Activated T-helper 9 cell treated with anti-CD3 and anti-CD28 coated beads, Interleukin-2, amount 50 U/mL, for 16 hours (primary cell): ENCODE results near the gene IL1RAPL2.
"Not testable (repeated sequence)": the region's sequence is repeated elsewhere in the genome, so short reads cannot be mapped to it uniquely, and the experiment has no call there.

Experiments
- DNase-seq: peaks from one replicate; pipeline ENCODE4 v3.0.0-alpha.2; 2020; ENCODE audit warnings: low read depth

Gene IL1RAPL2

DNA sequence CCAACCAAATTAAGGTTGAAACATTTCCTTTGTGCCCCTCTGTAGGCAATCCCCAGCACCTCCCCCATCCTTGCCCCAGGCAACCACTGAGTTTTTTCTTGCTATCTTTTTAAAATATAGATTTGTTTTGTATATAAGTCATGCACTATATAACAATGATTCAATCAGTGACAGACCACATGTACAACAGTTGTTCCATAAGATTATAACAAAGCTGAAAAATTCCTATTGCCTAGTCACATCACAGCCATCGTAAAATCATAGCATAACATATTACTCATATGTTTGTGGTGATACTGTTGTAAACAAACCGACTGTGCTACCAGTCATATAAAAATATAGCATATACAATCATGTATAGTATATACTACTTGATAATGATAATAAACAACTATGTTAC, 1044.4 kb downstream of the IL1RAPL2 start:
- no peak for DNase-seq

DNA sequence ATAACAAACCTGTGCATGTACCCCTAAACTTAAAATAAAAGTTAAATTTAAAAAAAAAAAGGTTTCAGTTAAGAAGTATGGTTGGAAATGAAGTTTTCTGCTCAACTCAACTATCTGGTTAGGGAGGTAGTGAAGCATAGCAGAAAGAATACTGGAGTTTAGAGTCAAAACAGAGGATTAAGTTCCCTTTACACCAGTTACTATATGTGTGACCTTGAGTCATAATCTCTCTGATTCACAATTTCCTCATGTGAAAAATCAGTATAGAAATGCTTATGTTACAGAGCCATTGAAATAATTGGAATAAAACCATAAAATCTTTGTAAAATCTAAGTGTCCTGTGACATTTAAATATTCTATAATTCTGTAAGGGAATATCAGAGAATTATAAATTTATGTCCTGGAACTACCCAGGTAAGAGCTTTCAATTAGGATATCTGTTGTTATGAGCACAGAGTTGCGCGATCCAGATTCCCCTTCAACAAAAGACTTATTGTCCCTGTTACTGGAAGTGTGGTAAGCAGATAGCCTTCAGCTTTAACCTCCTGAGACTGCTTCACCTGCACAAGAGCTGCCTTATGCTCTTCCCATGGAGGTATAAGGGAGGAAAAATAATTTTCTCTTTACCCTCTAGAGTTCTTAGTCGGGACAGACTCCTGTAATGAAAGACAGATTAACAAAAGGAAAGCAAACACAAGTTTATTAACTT, 1052.5 kb downstream of the IL1RAPL2 start:
- no peak for DNase-seq

DNA sequence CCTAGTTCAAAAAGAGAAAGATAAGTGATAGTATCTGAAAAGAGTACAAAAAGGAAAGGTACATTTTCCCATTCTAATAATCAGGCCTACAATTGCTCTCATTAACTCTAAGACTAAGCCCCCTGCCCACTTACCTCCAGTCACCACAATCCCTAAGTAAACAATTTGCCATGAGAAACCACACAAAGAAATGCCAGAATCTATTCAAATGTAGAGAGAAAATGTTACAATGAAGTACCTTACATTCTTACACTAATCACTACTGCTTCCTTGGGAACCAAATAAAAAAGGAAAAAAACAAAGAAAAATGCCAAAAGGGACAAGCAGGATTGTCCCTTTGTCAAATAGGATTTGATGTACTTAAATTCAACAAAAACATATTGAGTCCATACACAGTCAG, 1068.2 kb downstream of the IL1RAPL2 start:
- no peak for DNase-seq

DNA sequence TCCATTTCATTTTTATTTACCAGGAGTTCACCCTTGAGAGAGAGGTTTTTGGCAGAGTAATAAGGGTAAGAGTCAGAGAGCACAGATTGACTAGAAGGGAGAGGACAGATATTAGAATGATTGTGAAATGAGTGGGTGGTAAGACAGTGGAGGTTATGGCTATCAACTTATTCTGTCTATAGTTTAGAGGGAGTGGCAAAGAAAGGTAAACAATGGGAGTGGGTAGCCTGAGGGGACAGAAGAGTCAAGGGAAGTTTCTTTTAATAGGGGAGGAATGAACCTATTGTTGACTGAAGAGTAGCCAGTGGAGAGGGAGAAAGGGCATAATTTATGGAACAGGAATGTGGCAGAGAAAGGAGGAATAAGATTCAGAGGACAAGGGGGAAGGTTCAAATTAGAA, 1069.8 kb downstream of the IL1RAPL2 start:
- DNase-seq = no peak

DNA sequence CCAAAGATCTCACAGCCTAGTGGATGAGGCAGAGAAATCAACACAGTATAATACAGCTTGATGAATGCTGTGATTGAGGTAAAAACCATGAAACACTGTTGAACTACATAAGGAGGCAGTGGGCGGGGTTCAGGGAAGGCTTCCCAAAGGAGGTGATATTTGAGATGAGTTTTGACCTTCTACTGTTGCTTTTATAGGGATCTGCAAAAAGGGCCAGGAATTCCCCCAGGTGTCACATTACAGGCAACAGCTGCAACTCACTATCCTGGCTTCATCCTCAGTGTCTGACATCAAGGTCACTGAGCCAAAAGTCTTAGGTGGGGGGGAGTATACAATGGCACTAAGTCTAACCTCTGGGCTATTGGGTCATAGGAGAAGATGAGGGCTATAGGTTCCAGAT, 1070.7 kb downstream of the IL1RAPL2 start:
- DNase-seq = no peak

DNA sequence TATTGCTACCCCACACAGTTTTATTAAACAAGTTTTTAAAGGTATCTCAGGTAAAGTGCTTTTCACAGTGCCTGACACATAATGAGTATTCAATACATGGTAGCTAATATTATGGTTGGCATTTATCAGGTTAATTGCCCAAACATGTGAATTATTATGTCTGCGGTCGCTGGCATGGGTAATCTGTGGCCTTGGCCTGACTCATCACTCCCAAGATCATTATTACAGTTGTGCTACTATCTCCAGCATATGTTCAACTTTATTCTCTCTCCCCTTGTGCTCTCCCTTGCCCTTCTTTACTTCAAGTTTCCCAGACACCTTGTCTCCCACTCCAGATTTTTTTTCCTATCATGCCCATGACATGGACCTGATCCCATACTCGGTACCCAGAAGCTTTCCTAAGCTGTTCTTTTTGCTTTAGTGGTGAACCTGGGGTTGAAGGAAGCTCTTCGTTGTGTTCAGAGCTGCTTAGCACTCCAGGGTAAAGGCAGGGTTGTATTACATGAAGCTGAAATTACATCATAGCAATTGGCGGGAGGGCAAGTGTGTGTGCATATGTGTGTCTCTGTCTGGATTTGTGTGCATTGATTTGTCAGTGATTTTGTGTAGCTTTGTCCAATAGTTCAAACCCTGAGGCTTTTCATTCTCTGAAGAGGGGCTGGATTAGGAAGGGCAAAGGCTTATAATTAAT, 1079.8 kb downstream of the IL1RAPL2 start:
- DNase-seq = no peak

DNA sequence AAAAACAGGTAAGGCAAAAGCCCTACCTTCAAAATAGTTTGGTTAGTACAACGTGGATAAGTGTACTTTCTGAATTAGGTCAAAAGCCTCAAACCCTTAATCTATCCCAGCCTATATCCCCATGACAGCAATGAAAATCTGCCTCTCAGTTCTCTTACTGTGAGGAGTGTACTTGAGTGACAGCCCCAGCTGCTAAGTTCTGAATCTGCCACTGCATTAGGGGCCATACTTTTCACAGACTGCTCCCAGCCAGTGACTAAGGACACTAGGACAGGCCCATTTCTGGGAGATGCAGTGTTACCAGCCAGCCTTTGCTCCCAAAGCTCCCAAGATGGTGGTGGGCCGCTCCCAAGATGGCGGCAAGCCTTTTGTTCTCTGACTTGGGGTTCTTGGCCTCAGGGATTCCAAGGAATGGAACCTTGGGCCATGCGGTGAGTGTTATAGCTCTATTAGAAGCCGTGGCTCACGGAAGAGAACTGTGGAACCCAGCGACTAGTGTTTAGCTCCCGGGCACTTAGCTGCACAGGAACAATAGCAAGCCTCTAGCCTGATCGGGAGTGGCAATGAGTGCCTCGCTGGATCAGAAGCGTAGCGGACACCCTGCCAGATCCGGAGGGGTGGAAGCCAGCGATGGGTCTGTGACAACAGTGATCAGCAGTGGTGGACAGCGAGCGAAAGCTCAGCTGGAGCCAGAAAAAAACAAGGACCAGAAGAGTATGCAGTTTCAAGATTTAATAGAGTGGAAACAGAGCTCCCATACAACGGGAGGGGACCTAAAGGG, 1080.8 kb downstream of the IL1RAPL2 start:
- DNase-seq = no peak

DNA sequence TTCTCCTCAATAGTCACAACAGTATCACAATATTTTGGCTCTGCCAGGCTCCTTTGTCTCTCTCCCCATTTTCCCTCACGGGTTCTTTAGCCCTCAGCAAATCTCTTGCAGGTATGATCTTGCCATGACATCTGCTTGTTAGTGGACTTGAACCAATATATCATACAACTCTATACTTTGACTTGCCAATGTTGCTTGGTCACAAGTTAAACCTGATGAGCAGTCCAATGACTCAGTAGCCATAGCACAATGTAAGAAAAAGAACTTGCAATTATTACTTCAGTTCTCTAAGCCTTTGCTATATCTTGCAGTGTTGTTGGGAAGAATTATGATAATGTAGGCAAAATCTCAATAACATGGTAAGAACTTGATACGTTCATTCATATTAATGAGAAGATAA, 1081.8 kb downstream of the IL1RAPL2 start:
- no peak for DNase-seq

DNA sequence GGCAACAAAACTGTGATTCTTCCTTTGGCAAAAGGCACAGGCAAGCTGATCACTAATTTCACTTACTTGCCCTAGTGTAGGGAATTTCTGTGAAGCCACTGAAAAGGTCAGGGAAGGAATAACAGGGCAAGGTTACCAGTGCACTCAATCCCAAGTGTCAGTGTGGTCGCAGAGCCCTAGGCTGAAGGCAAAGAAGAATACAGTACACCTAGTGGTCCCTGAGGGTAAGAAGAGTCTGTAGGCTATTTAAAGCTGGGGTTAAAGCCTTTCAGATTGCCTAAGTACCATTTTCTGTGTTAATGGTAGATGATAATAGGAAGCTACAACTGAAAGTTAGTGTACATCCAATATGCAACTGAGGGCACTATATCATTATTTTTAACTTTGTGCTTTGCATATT, 1082.7 kb downstream of the IL1RAPL2 start:
- no peak for DNase-seq

DNA sequence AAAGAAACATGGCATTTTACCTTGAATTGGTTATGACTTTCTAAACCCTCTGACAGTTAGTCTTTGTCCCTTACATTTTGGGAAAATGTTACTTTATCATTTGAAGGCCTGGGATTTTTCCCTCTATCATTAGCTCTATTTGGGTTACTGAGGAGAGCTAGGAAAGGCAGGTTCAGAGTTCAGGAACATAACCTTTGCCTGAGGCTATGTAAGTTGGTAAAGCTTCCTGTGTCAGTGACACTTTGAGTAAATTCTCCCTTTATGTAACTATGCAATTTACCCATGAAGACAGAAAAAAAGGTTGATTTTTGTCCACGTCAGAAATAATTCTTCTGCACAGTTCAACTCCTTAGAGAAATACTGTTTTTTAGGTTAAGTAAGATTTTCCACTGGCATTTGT, 1084.6 kb downstream of the IL1RAPL2 start:
- DNase-seq = no peak

DNA sequence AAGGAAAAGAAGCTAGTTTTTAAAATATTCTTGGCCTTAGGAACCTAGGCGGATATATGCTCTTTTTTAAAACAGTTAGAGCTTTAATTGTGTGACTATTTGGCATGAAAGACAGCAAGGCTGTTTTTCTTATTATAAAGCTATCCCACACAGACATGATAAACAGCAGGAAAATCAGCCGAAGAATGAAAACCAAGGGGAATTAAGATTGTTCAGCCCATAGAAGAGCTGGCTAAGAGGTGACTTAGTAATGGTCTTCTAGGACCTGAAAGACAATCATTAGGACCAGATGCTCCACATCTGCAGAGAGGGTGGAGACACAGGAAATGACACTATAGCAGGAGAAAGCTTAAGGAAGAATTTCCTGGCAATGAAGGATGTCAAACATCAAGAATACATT, 1085.0 kb downstream of the IL1RAPL2 start:
- no peak for DNase-seq

DNA sequence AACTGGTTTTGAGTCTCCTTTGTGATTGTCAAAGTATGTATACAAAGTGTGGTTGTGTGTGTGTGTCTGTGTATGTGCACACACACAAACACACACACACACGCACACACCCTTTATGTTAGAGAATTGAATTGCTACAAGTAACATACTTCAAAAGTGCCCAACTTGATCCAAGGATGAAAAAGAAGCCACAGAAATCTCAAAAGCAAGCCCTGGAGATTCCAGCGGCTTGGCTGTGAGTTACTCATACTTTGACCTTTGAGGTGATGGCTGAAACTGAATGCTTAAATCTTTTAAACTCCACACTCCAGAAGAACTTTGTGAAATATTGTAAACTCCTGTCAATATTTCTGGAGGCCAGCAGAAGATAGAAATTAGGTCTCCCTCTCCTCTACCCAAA, 1087.9 kb downstream of the IL1RAPL2 start:
- DNase-seq = no peak

DNA sequence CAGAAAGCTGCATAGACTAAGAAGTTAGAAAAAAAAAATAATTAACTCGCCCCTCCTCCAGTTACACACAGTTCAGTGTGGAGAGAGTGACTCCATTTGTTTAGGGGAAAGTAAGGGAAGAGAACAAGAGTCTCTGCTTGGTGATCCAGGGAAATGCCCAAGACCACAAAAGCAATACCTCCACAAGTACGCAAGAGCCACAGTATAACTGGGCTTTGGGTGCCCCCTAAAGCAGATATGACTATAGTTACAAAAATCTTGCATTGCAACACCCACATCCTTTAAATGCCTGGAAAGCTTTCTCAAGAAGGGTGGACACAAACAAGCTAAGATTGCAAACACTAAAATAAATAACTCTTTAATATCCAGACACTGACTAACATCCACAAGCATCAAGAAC, 1092.1 kb downstream of the IL1RAPL2 start:
- DNase-seq = no peak

DNA sequence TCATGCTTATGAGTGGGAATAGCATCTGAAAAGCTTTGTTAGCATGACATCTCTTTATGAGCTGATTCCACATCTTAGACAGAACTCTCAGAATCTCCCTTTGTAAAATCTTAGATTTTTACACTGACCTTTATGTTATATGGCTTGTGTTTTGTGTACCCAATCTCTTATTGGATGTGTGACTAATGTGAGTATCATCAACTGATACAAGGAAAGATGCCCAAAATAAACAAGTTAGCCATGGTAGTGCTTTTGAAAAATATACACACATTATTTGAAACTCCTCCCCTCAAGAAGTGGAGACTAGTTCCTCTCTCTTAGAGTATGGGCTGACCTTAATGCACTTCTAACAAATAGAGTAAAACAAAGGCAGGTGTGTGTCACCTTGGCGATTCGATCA, 1096.2 kb downstream of the IL1RAPL2 start:
- DNase-seq = no peak

DNA sequence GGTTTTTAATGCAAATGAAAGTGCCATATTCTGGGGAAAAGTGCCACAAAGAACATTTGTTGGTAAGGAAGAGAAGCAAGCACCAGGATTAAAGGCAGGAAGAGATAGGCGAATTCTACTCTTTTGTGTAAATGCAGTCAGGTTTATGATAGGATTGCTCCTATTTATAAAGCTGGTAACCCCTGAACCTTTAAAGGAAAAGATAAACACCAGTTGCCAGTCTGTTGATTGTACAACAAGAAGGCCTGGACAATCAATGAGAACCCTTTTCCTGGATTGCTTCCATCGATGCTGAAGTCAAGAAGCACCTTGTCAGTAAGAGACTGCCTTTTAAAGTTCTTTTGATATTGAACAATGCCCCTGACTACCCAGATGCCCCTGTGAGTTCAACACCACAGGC, 1098.2 kb downstream of the IL1RAPL2 start:
- no peak for DNase-seq

DNA sequence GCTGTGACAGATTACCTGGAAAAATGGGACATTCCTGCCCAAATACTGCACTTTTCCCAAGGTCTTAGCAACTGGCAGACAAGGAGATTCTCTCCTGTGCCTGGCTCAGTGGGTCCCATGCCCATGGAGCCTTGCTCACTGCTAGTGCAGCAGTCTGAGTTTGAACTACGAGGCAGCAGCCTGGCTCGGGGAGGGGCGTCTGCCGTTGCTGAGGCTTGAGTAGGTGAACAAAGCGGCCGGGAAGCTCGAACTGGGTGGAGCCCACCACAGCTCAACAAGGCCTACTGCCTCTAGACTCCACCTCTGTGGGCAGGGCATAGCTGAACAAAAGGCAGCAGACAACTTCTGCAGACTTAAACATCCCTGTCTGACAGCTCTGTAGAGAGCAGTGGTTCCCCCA, 1118.3 kb downstream of the IL1RAPL2 start:
- DNase-seq = not testable (repeated sequence)

DNA sequence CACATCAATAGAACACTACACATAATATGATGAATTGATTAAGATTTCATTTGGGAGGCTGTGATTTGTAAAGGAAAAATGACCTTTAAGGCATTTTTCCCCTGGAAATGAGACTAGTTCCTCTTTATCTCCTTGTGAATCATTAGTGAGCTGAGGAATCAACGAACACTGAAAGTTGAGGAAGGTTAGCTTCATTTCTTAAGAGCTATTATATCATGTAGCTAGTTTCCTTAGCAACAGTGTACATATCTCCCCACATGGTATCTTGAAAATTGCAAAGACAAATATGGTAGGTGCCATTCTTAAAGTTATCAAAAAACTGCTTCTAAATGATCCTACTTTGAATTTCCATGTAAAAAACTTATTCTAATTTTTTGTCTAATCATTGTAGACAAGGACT, 1128.8 kb downstream of the IL1RAPL2 start:
- DNase-seq = no peak

DNA sequence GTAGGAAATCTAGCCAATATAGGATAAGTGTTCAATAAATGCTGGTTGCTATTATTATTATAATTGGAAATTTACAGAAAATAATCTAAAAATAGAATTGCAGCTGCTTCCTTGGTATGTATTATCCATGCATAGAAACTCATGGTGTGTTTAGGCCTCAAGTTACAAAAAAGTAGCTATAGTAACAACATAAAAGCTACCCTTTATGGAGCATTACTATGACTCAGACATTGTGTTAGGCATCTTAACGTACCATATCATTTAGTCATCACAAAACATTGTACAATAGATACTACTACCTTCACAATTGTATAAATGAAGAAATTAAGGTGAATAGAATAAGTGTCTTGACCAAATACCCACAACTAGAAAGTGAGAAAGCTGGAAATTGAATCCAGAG, 1129.5 kb downstream of the IL1RAPL2 start:
- DNase-seq = no peak

DNA sequence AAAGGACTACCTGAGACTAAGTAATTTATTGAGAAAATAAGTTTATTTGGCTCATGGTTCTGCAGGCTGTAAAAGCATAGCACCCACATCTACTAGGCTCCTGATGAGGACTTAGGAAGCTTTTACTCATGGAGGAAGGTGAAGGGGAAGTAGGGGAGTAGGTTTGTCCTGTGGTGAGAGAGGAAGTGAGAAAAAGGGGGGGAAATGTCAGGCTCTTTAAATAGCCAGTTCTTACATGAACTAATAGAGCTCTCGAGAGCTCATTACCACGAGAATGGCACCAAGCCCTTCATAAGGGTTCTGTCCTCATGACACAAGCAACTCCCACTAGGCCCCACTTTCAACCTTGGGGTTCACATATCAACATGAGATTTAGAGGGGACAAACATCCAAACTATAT, 1130.9 kb downstream of the IL1RAPL2 start:
- no peak for DNase-seq

DNA sequence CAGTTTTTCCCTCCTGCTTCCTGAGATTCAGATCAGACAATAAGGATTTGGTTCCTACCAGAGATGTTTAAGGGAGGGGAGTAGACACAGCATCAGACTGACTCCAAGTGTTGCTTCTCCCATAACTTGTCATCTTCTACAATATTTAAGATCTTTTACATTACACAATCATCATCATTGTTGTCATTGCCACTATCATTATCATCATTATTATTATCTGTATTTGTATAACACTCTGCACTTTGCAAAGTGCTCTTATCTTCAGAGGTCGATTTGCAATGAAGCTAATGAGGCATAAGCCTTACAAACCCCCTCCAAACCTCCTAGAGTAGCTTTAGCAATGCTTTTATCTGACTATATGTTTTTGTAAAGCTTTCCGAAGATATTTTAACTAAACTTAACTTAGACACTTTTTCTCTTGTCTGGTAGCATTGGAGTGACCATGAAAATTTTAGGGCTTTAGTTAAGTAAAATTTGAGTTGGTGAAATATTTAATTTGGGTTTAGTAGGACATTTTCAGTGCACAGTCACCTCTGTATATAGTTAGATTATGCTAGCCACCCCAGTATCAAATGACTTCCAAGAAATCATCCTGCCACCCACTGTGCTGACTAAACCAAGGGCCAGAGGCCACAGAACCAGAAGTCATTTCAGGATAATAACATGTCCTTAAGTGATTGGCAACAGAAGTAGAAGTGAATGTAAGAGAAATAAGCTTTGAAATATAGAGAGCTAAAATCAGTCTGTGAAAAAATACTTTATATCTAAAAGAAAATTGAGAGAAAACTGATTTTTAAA, 1132.2 kb downstream of the IL1RAPL2 start:
- no peak for DNase-seq

DNA sequence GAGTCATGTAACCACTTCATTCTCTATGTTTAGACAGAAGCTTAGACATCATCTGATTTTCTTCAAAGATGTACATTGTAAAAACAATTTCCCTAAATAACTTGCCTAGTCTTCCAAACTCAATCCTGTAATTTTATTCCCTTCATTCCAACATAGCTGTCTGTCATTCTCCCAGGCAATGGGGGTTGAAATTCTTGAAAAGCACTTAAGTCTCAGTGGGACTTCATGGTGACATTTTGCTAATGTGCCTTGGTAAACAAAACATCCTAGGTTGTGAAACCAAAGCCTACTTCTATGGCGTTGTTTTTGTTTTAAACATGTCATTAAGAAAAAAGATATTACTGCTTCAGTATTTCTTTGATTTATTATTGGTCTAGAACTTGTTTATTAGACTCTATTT, 1134.3 kb downstream of the IL1RAPL2 start:
- no peak for DNase-seq

DNA sequence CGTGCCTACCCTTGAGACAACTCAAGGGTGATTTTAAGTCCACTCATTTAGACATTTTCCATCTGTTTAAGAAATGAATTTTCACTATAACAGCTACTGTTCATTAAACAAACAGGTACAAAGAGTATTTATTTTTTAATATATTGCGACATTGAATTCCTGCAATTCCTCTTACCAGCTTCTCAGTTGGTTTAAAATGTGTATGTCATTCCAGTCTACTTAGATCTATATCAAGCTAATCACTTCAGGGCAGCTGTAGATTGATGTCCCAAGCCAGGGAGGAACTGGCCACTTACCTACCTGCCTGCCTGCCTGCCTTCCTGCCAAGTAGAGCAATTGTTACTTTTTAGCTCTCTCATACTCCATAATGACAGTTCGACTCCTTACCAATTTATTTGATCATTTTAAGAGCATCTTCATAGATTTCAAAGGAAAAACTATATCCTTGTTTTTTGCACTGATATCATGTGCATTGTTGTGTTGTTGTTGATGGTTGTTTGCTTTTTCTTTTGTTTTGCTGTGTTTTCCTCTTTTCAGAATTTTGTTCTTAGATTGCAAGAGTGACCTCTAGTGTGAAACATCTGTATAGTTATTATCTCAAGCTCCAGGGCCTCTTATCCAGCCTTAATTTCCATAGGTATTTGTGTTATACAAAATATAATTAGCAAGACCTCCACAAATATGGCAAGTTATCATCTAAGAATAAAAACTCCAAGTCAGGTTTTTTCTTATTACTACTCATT, 1135.5 kb downstream of the IL1RAPL2 start:
- DNase-seq = no peak
